Muscle layer of colon (tissue), 2 donors: Measurements from ENCODE around the gene MAML2.

Experiments used
- H3K27ac ChIP-seq: one replicate; pipeline ENCODE4 v1.7.0; 2013; ENCODE audit warnings: low read depth, mild to moderate bottlenecking, low read length, moderate library complexity
- H3K27me3 ChIP-seq, 2 donors: one replicate each; pipeline ENCODE4 v1.7.0; 2013; ENCODE audit warnings: low read length in 2 of 2, mild to moderate bottlenecking in 2 of 2; ENCODE audit not compliant: insufficient read depth in 2 of 2, control insufficient read depth in 1 of 2
- H3K36me3 ChIP-seq: one replicate; pipeline ENCODE4 v1.7.0; 2013; ENCODE audit warnings: mild to moderate bottlenecking, low read length; ENCODE audit not compliant: insufficient read depth
- H3K4me1 ChIP-seq: one replicate; pipeline ENCODE4 v1.7.0; 2013; ENCODE audit warnings: mild to moderate bottlenecking, low read length; ENCODE audit not compliant: insufficient read depth
- H3K4me3 ChIP-seq, 2 donors: one replicate each; pipeline ENCODE4 v1.7.0; 2013; ENCODE audit warnings: low read length in 2 of 2, low read depth in 1 of 2, mild to moderate bottlenecking in 1 of 2, moderate library complexity in 1 of 2
- H3K9ac ChIP-seq: one replicate; pipeline ENCODE4 v1.7.0; 2013; ENCODE audit warnings: low read length
- H3K9me3 ChIP-seq: one replicate; pipeline ENCODE4 v1.7.0; 2013; ENCODE audit warnings: mild to moderate bottlenecking, low read length
- donor health status: abdominal sarcoma.
- donor health status: Adenocarcinoma of cecum.

The MAML2 gene

GRCh38 chr11:96365493-96365892 is 22.5 kb upstream of the MAML2 start:
- no peaks in the 10 kb centered on the region for H3K4me1 ChIP-seq
- no peaks in the 10 kb centered on the region for H3K9me3 ChIP-seq
- H3K27me3 ChIP-seq, result no peaks in the 10 kb centered on the region
- H3K27ac ChIP-seq, result no peak overlapping the region
- no peak overlapping the region for H3K9ac ChIP-seq
- peaks cover 17% of the 10 kb centered on the region for H3K36me3 ChIP-seq
- no peak overlapping the region for H3K4me3 ChIP-seq

- Histone ChIP-seq H3K4me1 (no peaks in the 10 kb centered on the region), H3K36me3 (peaks cover 24% of the 10 kb centered on the region), H3K27ac (no peak overlapping the region), H3K9ac (no peak overlapping the region), H3K27me3 (no peaks in the 10 kb centered on the region), H3K9me3 (no peaks in the 10 kb centered on the region), H3K4me3 (no peak overlapping the region)
These were observed 18.8 kb upstream of the MAML2 start for GRCh38 chr11:96361778-96362177.

GRCh38 chr11:96358321-96358720 is 15.3 kb upstream of the MAML2 start:
- Histone ChIP-seq H3K4me1 (no peaks in the 10 kb centered on the region), H3K36me3 (peaks cover 17% of the 10 kb centered on the region), H3K27me3 (no peaks in the 10 kb centered on the region), H3K9ac (no peak overlapping the region), H3K9me3 (no peaks in the 10 kb centered on the region), H3K27ac (no peak overlapping the region), H3K4me3 (no peak overlapping the region)

GRCh38 chr11:96357794-96358193 is 14.8 kb upstream of the MAML2 start:
- no peaks in the 10 kb centered on the region for H3K4me1 ChIP-seq
- no peaks in the 10 kb centered on the region for H3K9me3 ChIP-seq
- no peak overlapping the region for H3K9ac ChIP-seq
- no peaks in the 10 kb centered on the region for H3K27me3 ChIP-seq
- no peak overlapping the region for H3K27ac ChIP-seq
- peaks cover 17% of the 10 kb centered on the region for H3K36me3 ChIP-seq
- no peak overlapping the region for H3K4me3 ChIP-seq

GRCh38 chr11:96356848-96357247 is 13.9 kb upstream of the MAML2 start:
- Histone ChIP-seq H3K4me1 (no peaks in the 10 kb centered on the region), H3K36me3 (peaks cover 17% of the 10 kb centered on the region), H3K27ac (no peak overlapping the region), H3K4me3 (no peak overlapping the region), H3K9me3 (no peaks in the 10 kb centered on the region), H3K9ac (no peak overlapping the region), H3K27me3 (no peaks in the 10 kb centered on the region)

- Histone ChIP-seq H3K4me3 (peak overlapping the region; percentile 70 to 91), H3K9me3 (no peaks in the 10 kb centered on the region), H3K4me1 (peaks cover 35% of the 10 kb centered on the region), H3K36me3 (no peaks in the 10 kb centered on the region), H3K9ac (peak overlapping the region; percentile 59), H3K27me3 (no peaks in the 10 kb centered on the region), H3K27ac (peak overlapping the region; percentile 50)
These were observed 708 bp downstream of the MAML2 start for GRCh38 chr11:96342014-96342960.

GRCh38 chr11:96341211-96342013 is 1.6 kb downstream of the MAML2 start:
- Histone ChIP-seq H3K27me3 (no peaks in the 10 kb centered on the region), H3K4me3 (peak overlapping the region; percentile 70 to 91), H3K9ac (peak overlapping the region; percentile 59), H3K9me3 (no peaks in the 10 kb centered on the region), H3K27ac (peak overlapping the region; percentile 50), H3K36me3 (no peaks in the 10 kb centered on the region), H3K4me1 (peaks cover 35% of the 10 kb centered on the region)

GRCh38 chr11:96340555-96340885 is 2.5 kb downstream of the MAML2 start:
- H3K4me3 ChIP-seq, result peak overlapping the region; percentile 12 to 91
- no peak overlapping the region for H3K9ac ChIP-seq
- H3K9me3 ChIP-seq, result no peaks in the 10 kb centered on the region
- peak overlapping the region; percentile 40 for H3K27ac ChIP-seq
- no peaks in the 10 kb centered on the region for H3K36me3 ChIP-seq
- peaks cover 35% of the 10 kb centered on the region for H3K4me1 ChIP-seq
- no peaks in the 10 kb centered on the region for H3K27me3 ChIP-seq

- peaks cover 35% of the 10 kb centered on the region for H3K4me1 ChIP-seq
- H3K27me3 ChIP-seq, result no peaks in the 10 kb centered on the region
- H3K4me3 ChIP-seq, result peak overlapping the region; percentile 12 to 91
- H3K9me3 ChIP-seq, result no peaks in the 10 kb centered on the region
- no peaks in the 10 kb centered on the region for H3K36me3 ChIP-seq
- H3K27ac ChIP-seq, result peak overlapping the region; percentile 40
- H3K9ac ChIP-seq, result peak overlapping the region; percentile 0
These were observed 3.1 kb downstream of the MAML2 start for GRCh38 chr11:96339706-96340554.

- Histone ChIP-seq H3K9me3 (no peaks in the 10 kb centered on the region), H3K4me1 (peaks cover 35% of the 10 kb centered on the region), H3K27ac (peak overlapping the region; percentile 40), H3K36me3 (no peaks in the 10 kb centered on the region), H3K4me3 (peak overlapping the region; percentile 4 to 91), H3K27me3 (no peaks in the 10 kb centered on the region), H3K9ac (peak overlapping the region; percentile 0)
These were observed 3.9 kb downstream of the MAML2 start for GRCh38 chr11:96338910-96339705.
